Glutamatergic neuron (in vitro differentiated cells): ENCODE data around the gene MPO. TPM values are rescaled to one million over a fixed set of nuclear protein-coding genes. Genes with fewer than 3 reads are reported as not detected.

ENCODE experiments used
- DNase-seq: peaks from one replicate; pipeline ENCODE4 v3.0.0; 2022
- H3K27ac Mint-ChIP-seq: one replicate; pipeline ENCODE4 v1.8.0; 2020; ENCODE audit warnings: mild to moderate bottlenecking, mixed read lengths, inconsistent platforms; ENCODE audit not compliant: unreplicated experiment
- H3K27me3 Mint-ChIP-seq: one replicate; pipeline ENCODE4 v1.8.0; 2020; ENCODE audit warnings: mild to moderate bottlenecking, moderate library complexity, mixed read lengths, inconsistent platforms; ENCODE audit not compliant: unreplicated experiment
- H3K36me3 Mint-ChIP-seq: one replicate; pipeline ENCODE4 v1.8.0; 2020; ENCODE audit warnings: mild to moderate bottlenecking, mixed read lengths, inconsistent platforms; ENCODE audit not compliant: unreplicated experiment
- H3K4me1 Mint-ChIP-seq: one replicate; pipeline ENCODE4 v1.8.0; 2020; ENCODE audit warnings: mild to moderate bottlenecking, low read depth, mixed read lengths, inconsistent platforms; ENCODE audit not compliant: unreplicated experiment
- H3K4me3 Mint-ChIP-seq: one replicate; pipeline ENCODE4 v1.8.0; 2020; ENCODE audit warnings: mild to moderate bottlenecking, mixed read lengths, inconsistent platforms; ENCODE audit not compliant: unreplicated experiment
- H3K9me3 Mint-ChIP-seq: one replicate; pipeline ENCODE4 v1.8.0; 2020; ENCODE audit warnings: mild to moderate bottlenecking, moderate library complexity, mixed read lengths, inconsistent platforms; ENCODE audit not compliant: unreplicated experiment
- CTCF ChIP-seq: fragments of 200-600 bp; sonication (generic); IDR thresholded peaks from one replicate; pipeline ENCODE4 v1.5.0; 2021; ENCODE audit not compliant: partially characterized antibody, unreplicated experiment
- total RNA-seq: library from RNA; stranded (reverse); fragmentation: NEBNext Ultra II Directional; extraction: Animal tissue kit (Norgen Biotek cat#: 25700); gene quantifications from one replicate; pipeline ENCODE4 v1.2.1, GENCODE V29; 2021; ENCODE audit not compliant: unreplicated experiment

The MPO gene
- total RNA-seq, 1 donor from 2014 or later = not detected

GRCh38 chr17:58282442-58282841 is 1.7 kb upstream of the MPO start:
- no peak overlapping the region for H3K4me3 Mint-ChIP-seq
- H3K27ac Mint-ChIP-seq = no peak overlapping the region
- H3K27me3 Mint-ChIP-seq = peaks cover 11% of the 10 kb centered on the region
- no peaks in the 10 kb centered on the region for H3K36me3 Mint-ChIP-seq
- no peak for TF ChIP-seq CTCF
- H3K4me1 Mint-ChIP-seq = peaks cover 4% of the 10 kb centered on the region
- H3K9me3 Mint-ChIP-seq = peaks cover 2% of the 10 kb centered on the region
- no peak for DNase-seq

- Mint-ChIP-seq H3K9me3 (peaks cover 2% of the 10 kb centered on the region), H3K27ac (no peak overlapping the region), H3K27me3 (peaks cover 11% of the 10 kb centered on the region), H3K4me3 (no peak overlapping the region), H3K36me3 (no peaks in the 10 kb centered on the region), H3K4me1 (peaks cover 4% of the 10 kb centered on the region)
- no peak for TF ChIP-seq CTCF
- DNase-seq = no peak
Measured at GRCh38 chr17:58281511-58282011, 826 bp upstream of the MPO start.

- Mint-ChIP-seq H3K36me3 (no peaks in the 10 kb centered on the region), H3K27ac (no peak overlapping the region), H3K4me1 (peaks cover 4% of the 10 kb centered on the region), H3K9me3 (peaks cover 2% of the 10 kb centered on the region), H3K27me3 (peaks cover 11% of the 10 kb centered on the region), H3K4me3 (no peak overlapping the region)
- no peak for TF ChIP-seq CTCF
- DNase-seq = no peak
Measured at GRCh38 chr17:58279736-58280479, 827 bp downstream of the MPO start.

- no peak overlapping the region for H3K4me3 Mint-ChIP-seq
- peaks cover 2% of the 10 kb centered on the region for H3K9me3 Mint-ChIP-seq
- no peak for TF ChIP-seq CTCF
- H3K4me1 Mint-ChIP-seq = peaks cover 2% of the 10 kb centered on the region
- no peak overlapping the region for H3K27ac Mint-ChIP-seq
- DNase-seq = no peak
- H3K36me3 Mint-ChIP-seq = no peaks in the 10 kb centered on the region
- peaks cover 11% of the 10 kb centered on the region for H3K27me3 Mint-ChIP-seq
Measured at GRCh38 chr17:58279016-58279711, 1.6 kb downstream of the MPO start.

GRCh38 chr17:58278661-58279015 is 2.1 kb downstream of the MPO start:
- H3K27me3 Mint-ChIP-seq = peaks cover 9% of the 10 kb centered on the region
- no peak for TF ChIP-seq CTCF
- DNase-seq = no peak
- H3K27ac Mint-ChIP-seq = no peak overlapping the region
- peaks cover 2% of the 10 kb centered on the region for H3K9me3 Mint-ChIP-seq
- no peaks in the 10 kb centered on the region for H3K36me3 Mint-ChIP-seq
- peaks cover 2% of the 10 kb centered on the region for H3K4me1 Mint-ChIP-seq
- H3K4me3 Mint-ChIP-seq = no peak overlapping the region
